HG03108 (cell line): ENCODE measurements around the gene TMEM30B.
"Not testable (repeated sequence)": the region's sequence is repeated elsewhere in the genome, so short reads cannot be mapped to it uniquely, and the experiment has no call there.

Experiments used
- ATAC-seq: cut with Tn5 transposase; IDR thresholded peaks from one replicate; pipeline ENCODE4 v1.9.1; 2021; ENCODE audit warnings: moderate library complexity; ENCODE audit not compliant: unreplicated experiment

Gene TMEM30B

DNA sequence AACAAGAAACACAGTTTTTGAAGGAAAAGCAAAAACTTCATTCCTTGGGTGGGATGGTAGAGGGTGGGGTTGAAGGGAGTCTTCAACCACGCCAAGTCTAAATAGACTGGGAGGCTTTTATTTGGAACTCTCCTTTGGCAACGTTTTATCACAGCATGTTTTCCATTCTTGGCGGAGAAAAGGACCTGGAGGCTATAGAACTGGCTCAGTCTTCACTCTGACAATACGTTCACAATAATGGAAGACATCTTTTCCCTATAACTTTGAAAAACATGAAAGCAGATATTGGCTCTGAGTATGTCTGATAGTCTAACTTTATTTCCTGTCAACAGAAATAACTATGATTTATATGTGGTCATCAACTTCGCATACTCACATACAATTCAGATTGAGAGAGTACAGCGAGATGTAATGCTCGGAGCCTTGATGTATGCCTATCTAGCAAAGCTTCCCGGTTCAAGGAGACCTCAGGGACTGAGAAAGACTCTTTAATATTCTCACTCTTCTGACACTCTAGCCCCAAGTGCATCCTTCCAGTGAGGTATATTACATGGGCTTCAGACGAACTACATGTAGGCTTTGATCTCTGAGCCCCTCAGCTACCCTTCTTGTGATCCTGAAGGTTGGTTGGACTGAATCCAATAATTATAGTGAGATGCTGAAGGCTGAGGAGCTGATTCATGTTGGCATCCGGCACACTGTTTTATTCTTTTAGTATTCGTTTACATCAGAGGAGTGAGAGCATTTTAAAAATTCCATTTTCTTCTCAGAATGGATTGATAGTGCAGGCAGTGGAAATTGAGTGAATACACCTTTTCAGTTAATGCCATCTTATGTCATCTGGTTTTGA, 14.0 kb downstream of the TMEM30B start:
- no peak for ATAC-seq

DNA sequence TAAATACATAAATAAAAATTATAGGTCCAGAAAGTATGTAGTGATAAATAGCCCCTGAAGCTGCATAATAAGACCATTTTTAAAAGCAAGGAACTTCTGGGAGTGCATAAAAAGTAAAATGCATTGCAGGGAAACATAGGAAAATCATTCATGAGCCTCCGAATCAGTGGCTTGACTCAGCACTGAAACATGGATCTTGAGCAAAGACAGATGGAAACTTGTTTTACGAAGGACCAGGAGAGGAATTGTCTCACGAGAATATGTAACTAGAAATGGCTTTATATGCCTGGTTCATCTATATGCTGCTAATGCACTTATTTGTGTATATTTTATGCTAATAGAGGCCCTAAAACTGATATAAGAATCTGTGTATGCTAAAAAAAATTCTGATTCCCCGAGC, 14.7 kb downstream of the TMEM30B start:
- ATAC-seq, result no peak

DNA sequence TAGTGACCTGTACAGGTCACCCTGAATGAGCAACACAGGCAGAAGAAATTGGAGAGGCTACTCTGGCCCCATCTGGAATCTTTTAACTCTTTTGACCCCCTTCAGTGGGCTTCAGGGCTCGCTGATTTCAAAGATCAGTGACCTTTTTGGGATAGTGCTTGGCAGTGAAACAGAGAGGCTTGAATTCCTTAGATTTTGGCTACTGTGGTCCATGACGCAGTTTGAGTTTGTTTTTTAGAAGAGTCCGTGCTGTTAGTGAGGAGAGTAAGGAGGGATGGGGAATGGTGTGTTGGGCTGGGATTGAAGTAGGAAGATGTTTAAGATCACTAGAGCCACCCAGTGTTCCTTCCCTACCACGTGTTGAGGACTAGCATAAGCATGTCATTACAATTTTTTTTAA, 16.5 kb downstream of the TMEM30B start:
- no peak for ATAC-seq

DNA sequence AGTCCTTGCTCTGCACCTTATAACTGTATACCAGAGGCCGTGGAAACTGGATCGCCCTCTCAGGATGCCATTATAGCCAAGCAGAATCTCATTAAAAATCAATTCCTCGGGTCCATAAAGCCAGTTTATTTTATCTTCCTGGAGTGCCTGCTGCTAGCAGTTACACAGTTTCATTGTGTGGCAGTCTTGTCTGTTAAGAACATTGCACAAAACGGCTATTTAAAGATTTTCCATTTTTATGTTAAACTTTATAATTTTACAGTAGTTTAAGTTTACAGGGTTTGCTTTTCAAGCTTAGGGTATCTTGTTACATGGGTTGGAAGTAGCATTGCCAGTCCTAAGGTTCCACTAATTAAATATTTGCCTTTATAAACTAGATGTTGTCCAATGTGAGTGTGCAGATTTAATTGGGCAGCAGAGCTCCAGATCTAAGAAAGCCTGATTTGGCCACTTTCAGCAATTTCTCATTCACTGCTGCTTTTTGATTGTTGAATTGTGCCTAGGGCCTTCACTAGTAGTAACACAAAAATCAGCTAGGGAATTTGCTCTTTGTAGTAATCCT, 17.0 kb downstream of the TMEM30B start:
- ATAC-seq, result no peak

DNA sequence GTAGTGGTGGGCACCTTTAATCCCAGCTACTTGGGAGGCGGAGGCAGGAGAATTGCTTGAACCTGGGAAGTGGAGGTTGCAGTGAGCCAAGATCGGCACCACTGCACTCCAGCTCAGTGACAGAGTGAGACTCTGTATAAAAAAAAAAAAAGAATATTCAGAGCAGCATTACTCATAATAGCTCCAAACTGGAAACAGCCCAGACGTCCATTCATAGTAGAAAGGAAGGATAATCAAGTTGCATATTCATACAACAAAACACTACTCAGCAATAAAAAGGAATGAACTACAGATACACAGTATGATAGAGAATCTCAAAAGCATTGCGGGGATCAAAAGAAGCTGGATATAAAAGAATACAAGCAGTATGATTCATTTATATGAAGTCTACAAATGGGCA, 19.1 kb downstream of the TMEM30B start:
- no peak for ATAC-seq

DNA sequence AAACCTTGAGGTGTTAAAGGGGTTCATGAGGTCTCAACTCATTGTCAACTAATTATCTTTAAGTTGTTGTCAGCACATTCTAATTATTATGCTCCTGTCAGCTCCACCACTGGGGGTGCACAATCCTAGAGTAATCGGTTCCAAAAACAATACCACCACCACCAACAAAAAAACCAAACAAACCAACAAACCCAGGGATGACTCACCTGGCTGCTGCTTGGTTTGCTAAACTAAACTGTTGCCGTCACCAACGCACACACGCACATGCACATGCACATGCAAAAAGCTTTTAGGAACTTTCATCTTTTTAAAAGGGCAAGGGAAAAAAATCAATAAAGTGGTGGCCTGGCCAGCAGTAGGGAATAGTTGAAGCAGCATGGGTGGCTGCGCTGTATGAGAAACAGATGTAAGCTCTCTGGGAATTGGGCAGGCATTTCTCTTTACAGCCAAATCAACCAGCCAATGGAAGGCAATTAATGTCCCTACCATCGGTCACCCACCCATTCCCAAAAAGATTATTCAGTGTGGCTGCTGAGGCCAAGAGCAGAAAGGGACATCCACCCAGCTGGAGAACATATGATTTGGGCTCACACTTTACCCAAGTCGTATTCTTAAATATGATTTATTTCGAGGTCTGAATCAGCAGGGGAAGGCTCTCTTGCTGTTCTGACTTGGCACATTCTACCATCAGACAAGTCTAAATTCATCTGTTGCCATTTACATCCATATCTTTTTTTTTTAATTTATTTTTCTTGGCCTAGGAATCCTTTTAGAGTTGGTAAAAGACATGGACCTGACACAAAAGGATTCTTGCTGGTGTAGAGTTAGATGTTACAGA, 20.0 kb downstream of the TMEM30B start:
- no peak for ATAC-seq

DNA sequence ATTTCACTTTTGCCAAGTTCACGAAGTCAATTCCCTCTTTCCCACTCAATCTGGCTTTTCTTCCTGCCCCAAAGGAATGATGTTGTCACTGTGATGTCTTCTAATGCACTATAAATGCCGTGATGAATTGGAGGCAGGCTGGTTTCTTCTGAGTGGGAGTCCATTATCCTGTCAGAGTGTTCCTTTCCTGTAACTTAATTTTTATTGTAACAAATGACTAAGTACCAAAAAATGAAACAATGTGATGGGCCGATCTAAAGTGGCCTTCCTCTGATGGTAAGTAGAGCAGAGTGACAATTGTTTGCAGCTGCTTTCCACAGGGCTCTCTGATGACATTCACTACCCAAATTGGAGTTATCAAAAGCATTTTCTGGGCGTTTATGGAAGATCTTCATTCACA, 22.2 kb downstream of the TMEM30B start:
- ATAC-seq, result no peak

DNA sequence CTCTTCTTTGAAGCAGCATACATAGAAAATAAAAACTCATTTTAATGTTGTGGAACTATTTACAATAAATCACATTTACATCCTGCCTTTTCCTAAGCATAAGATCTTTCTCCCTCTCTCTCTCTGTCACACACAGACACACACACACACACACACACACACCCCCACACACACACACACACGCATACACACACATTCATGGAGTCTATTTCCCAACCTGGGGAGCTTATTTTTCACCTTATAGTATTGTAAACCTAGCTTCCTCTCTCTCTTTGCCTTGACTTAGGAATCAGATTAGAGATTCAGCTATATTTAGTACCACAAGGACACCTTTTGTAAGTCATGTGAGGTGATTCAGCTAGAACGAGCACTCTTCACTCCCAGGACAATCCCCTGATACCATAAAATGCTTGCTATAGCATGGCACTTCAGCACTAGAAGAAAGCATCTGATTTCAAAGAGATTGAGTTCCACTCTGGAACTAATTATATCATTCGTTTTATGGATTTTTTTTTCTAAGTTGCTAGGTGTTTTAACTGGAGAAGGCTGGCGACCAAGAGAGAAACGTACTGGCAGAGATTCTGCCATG, 23.6 kb downstream of the TMEM30B start:
- ATAC-seq, result no peak

DNA sequence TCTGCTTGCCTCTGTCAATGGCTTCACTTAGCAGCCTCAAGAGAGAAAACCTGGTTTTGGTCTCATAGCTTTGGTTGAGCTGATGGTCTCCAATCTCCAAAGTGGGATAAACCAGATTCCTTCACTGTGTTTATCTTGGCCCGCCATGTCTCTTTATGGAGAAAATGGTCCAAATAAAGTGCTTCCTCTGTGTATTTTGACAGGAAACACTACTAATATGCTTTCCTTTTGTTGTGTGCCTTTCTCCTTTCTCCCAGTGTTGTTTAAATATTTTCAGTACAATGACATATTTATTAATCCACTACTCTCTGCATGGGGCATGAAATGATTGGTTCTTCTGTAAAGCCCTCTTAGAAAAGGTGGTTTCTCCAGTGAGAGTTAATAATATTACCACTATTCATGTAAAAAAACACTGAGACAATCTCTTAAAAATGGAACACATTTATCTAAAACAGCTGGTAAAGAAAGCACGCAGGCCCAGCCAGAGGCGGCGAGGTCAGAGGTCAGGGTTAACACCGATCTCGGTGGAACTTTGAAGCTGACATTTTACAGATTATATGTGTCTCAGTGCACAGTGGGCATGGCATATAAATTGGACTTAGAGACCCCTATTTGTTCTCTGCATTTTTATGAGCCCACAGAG, 24.2 kb downstream of the TMEM30B start:
- no peak for ATAC-seq

DNA sequence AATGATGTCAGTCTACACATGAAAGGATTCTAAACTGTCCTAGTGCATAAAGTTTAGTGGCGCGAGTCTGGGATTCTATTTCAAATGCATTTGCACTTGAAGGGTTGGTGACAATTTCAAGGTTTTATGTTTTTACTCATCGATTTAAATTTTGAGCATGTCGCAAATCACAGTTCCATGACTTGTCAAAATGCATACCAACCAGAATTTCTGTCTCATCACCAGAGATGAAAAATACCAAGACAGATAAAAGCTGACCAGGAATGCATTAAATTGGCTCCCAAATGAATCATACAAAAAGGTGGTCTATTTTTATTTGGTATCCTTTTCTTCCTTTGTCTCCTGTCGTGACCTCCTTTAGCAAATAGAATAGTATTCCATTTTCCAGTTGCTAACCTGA, 25.2 kb downstream of the TMEM30B start:
- no peak for ATAC-seq

DNA sequence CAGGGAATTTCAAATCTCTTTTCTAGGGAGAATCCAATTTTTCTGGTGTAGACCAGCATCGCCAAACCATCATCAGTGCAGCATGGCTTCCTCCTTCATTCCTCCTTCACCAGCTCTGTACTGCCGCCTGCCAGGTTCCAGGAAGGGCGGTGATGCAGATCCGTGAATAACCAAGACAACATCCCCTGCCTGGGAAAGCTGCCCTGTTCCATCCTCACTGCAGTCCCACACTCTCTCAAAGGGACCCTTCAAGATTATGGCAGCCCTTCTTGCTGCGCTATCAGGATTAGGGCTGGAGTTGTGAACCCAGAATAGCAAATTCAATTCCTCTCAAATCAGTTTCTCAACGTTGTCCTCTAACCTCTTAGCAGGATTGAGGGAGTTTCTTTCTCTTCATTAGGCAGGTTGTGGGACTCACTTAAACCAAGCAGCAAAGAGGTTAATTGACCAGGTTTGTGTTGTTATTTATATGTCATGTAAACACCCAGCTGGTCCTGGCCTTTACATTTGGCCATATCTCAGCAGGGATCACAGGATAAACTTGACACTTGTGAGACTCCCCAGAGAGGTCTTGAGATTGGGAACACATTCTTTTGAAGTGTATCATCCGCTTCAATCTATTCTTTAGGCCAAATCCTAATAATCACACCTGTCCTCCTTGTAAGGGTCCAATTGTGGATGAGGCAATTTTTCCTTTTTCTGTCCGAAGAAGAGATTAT, 26.2 kb downstream of the TMEM30B start:
- no peak for ATAC-seq

DNA sequence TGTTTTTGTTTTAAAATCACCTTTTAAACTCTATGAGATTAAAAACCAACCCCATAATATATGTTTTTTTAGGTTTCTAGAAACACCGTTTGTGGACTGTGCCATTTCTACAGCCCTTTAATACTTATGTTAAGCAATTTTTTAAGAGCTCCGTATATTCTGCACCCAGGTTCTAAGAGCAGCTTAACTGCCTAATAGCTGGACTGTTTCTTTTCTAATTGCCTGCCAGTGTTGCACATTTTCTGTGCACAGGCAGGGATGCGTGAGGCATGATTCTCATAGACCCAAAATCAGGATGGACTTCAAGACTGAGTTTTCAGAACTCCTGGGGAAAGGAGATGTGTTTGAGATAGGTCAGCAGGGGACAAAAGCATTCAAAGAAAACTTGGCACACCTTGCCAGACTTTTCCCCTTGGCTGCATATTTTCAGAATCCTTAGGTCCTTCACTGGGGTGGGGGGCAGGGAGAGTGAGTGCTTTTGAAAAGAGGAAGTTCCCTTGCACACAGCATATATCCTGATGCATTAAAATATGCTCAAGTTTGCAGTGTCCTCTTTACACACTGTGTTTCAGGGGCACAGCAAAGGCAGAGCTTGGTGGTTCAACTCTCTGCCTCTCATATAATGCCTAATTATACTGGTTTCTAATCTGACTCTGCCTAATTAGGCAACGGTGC, 27.9 kb downstream of the TMEM30B start:
- no peak for ATAC-seq

DNA sequence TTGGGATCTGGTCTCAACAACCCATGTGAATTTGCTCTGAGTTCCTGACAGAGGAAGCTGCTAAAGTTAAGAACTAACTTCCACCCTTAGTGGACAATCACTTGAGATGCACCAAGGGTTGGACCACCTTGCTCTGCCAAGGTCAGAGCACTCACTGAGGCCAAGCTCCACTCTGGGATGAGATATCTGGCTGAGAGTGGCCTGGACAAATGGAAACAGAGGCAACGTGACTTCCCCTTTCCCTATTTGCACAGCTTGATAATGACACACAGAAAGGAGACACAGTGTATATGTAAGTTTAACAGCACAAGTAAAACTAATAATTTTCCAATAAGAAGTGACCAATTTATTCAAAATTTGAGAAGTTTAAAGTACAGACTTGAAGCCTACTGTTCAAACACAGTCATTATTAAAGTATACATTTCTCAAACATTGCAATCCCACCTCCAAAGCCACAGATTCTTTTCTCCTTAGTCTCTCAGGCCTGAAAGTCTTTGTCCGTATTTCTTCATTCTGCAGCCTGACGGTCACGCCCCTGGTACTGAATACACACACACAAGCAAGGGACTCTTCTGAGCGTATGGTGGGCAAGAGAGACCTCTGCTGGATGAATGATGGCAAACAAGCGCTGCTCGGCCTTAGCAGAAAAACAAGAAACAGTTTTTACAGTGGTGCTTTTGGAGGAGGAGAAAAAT, 28.6 kb downstream of the TMEM30B start:
- peak; percentile 66 for ATAC-seq

DNA sequence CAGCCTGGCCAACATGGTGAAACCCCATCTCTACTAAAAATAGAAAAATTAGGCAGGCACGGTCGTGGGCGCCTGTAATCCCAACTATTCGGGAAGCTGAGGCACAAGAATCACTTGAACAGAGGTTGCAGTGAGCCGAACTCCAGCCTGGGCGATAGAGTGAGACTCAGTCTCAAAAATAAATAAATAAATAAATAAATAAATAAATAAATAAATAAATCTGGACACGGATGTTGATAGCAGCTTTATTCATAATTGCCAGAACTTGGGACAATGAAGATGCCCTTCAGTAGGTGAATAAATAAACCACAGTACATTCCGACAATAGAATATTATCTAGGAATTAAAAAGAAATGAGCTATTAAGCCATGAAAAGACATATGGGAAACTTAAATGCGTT, 31.1 kb downstream of the TMEM30B start:
- ATAC-seq, result no peak

DNA sequence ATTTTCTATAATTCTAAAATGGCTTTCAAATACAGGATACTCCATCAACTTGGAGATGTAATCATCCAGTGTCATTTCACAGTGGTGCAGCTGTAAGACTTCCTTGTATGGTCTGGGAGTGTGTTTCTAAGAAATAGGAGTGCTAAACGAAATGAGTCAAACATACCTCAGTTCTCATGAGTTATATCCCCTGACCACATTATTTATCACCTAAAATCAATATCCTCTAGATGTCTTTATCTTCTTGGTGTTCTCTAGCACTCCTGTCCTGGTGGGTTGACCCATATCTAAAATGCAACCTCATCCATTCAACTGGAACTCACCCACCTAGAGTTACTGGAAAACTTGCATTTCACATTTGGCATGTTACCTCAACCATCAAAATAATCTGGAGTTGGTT, 33.2 kb downstream of the TMEM30B start:
- no peak for ATAC-seq

DNA sequence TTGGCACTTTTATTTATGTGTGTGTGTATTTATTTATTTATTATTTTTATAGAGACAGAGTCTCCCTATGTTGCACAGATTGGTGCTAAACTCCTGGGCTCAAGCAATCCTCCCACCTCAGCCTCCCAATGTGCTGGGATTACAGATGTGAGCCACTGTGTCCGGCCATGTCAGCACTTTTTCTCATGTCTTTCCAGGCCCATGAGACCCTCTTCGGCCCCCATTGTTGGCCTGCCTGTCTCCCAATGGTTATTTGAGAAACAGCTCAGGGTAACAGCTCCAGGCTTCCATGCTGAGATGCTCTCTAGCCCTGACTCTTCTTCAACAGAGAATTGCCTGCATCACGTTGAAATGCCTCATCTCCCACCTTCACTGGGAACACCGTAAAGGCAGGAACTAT, 34.4 kb downstream of the TMEM30B start:
- no peak for ATAC-seq

DNA sequence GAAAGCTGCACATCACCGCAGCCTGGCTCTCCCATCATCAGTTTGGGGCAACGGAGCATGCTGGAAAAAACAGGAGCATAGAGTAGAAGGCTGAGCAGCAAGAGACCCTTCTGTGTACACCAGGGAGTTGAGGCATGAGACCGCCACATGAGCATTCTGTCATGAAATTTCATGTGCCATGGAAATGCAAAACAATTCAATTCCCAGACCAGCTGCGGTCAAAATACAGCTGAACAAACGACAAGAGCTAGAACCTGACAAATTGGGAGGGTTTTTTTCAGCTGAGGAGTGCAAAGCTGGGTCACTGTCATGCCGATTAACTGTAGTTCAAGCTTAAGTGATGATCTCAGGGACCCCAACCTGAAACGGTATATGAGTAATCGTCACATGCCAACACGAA, 37.1 kb downstream of the TMEM30B start:
- no peak for ATAC-seq

DNA sequence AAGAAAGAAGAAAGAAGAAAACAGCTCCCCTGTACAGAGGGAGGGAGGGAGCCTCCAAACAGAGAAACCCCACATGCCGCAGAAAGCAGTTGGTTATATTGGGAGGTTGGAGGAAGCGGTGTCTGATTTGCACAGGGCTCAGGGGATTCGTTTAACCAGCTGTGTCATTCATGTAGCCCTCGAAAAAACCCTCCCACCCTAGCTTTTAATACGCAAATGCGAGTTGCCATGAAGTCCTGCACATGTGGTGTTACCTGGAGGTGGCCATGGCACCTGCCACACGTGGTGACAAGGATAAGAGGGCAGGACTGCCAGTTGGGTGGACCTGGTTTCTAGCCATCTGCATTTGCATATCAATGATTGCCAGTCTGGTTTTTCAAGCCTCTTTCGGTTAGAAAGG, 40.9 kb downstream of the TMEM30B start:
- ATAC-seq, result no peak

DNA sequence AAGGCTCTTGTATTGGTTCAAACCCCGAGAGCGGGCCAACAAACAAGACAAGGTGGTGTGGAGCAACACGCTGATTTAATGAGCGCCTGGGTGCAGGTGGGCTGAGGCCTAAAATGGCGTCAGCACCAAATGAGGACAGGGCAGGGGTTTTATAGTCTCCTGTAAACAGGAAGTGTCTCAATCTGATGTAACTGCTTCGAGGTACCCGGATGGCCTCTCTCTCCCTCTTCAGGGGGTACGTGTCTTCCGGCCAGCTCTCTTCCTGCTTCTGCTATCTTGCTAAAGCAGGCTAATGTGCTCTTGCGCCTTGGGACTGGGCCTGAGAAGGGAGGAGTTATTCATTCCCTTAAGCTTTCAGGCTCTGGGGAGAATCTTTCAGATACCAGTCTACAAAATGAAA, 41.9 kb downstream of the TMEM30B start:
- ATAC-seq, result not testable (repeated sequence)
